ENCODE data around the gene NRN1.
"Not testable (repeated sequence)": the region's sequence is repeated elsewhere in the genome, so short reads cannot be mapped to it uniquely, and the experiment has no call there.

The NRN1 gene

GRCh38 chr6:5981126-5982026, 25.3 kb downstream of the NRN1 start:
- no peak for DNase-seq (ENCODE audit: low read depth)

GRCh38 chr6:5979650-5980420, 26.9 kb downstream of the NRN1 start:
- no peak for DNase-seq (ENCODE audit: low read depth)

GRCh38 chr6:5976811-5977210, 29.9 kb downstream of the NRN1 start:
- no peak for DNase-seq (ENCODE audit: low read depth)

GRCh38 chr6:5968817-5969734, 37.6 kb downstream of the NRN1 start:
- no peak for DNase-seq (ENCODE audit: low read depth)

- not testable (repeated sequence) for DNase-seq (ENCODE audit: low read depth)
These were observed 38.7 kb downstream of the NRN1 start for GRCh38 chr6:5968036-5968435.

- DNase-seq (ENCODE audit: low read depth) = no peak
These were observed 39.1 kb downstream of the NRN1 start for GRCh38 chr6:5967594-5967993.

GRCh38 chr6:5962794-5963193, 43.9 kb downstream of the NRN1 start:
- DNase-seq (ENCODE audit: low read depth) = no peak

GRCh38 chr6:5961836-5962235, 44.9 kb downstream of the NRN1 start:
- DNase-seq (ENCODE audit: low read depth) = no peak

GRCh38 chr6:5960456-5960855, 46.3 kb downstream of the NRN1 start:
- DNase-seq (ENCODE audit: low read depth) = no peak

- DNase-seq (ENCODE audit: low read depth) = no peak
These were observed 47.8 kb downstream of the NRN1 start for GRCh38 chr6:5958921-5959320.

- DNase-seq (ENCODE audit: low read depth) = no peak
These were observed 49.8 kb downstream of the NRN1 start for GRCh38 chr6:5956939-5957338.

GRCh38 chr6:5950361-5950785, 56.4 kb downstream of the NRN1 start:
- DNase-seq (ENCODE audit: low read depth) = no peak

Data from stimulated activated CD8-positive, alpha-beta memory T cell treated with anti-CD3 and anti-CD28 coated beads, Interleukin-12 subunit alpha, Interleukin-12 subunit beta, amount 100 ng/mL, for 1 hour (primary cell).